HG03060 (cell line): ENCODE data around the gene SYDE1.

Experiments
- ATAC-seq: cut with Tn5 transposase; IDR thresholded peaks from one replicate; pipeline ENCODE4 v1.9.1; 2021; ENCODE audit warnings: low read depth, moderate number of reproducible peaks; ENCODE audit not compliant: unreplicated experiment

SYDE1 gene

DNA sequence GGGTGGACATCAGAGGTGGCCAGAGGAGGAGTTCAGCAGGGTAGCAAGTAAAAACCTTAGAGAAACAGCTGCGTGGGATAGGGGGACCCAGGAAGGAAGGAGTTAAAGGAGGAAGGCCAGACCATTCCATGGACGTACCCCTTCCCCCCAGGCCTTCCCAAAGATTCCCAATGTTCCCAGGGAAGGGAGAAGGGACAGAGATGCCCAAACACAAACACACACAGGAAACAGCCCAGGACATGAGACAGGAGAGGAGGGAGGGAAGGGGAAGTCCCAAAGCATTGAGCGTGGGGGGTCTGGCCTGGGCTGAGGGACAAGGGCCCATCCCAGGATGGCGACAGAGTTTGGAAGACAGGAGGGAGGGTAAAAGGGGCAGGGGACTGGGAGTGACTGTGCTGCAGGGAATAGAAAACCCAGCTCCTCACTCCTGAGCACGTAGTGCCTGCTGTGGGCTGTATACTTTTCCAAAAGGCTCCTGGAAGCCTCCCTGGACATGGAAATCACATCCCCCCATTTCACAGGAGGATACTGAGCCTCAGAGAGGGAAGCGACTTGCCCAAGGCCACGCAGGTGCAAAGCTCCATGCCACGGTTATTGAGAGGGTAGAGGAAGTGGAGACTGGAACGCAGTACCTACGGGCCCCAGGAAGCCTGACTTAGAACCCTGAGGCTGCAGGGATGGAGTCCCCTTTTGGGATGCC lies 1.1 kb downstream of the SYDE1 start:
- ATAC-seq: no peak

GRCh38 chr19:15108845-15109767 lies 1.9 kb downstream of the SYDE1 start:
- ATAC-seq: no peak

DNA sequence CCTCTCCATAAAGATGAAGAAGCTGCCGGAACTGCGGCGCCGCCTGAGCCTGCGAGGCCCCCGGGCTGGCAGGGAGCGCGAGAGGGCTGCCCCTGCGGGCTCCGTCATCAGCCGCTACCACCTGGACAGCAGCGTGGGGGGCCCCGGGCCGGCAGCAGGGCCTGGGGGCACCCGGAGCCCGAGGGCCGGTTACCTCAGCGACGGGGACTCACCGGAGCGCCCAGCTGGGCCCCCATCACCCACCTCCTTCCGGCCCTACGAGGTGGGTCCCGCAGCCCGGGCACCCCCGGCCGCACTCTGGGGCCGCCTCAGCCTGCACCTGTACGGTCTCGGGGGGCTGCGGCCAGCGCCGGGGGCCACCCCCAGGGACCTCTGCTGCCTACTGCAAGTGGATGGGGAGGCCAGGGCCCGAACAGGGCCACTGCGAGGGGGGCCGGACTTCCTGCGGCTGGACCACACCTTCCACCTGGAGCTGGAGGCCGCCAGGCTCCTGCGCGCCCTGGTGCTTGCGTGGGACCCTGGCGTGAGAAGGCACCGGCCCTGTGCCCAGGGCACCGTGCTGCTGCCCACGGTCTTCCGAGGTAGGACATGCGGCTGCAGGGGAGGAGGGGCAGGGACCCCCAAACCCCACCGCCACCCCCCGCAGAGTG lies 2.7 kb downstream of the SYDE1 start:
- ATAC-seq: no peak

- ATAC-seq: no peak
These were observed 3.2 kb downstream of the SYDE1 start for GRCh38 chr19:15110418-15110815.

GRCh38 chr19:15111758-15112157 lies 4.6 kb downstream of the SYDE1 start:
- no peak for ATAC-seq

- no peak for ATAC-seq
These were observed 5.2 kb downstream of the SYDE1 start for GRCh38 chr19:15112385-15112784.

GRCh38 chr19:15113245-15114152 lies 6.3 kb downstream of the SYDE1 start:
- no peak for ATAC-seq

GRCh38 chr19:15114153-15114540 lies 6.9 kb downstream of the SYDE1 start:
- no peak for ATAC-seq

DNA sequence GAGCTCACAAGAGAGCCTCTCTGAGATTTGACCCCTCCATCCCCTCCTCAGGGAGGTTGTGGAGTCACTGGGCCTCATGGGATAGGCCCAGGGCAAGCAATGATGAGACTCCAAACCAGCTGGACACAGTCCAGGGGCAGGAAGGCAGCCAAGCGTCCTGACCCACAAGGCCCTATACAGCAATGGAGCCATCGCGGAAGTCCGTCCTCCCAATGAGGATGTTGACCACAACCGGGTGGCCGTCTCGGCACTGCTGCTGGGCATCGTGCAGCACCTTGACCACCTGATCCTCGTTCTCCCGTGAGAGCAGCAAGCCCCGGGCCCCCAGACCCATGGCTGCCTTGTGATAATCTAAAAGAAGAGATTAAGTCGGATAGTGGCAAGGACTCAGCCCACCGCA lies 7.9 kb downstream of the SYDE1 start:
- no peak for ATAC-seq

DNA sequence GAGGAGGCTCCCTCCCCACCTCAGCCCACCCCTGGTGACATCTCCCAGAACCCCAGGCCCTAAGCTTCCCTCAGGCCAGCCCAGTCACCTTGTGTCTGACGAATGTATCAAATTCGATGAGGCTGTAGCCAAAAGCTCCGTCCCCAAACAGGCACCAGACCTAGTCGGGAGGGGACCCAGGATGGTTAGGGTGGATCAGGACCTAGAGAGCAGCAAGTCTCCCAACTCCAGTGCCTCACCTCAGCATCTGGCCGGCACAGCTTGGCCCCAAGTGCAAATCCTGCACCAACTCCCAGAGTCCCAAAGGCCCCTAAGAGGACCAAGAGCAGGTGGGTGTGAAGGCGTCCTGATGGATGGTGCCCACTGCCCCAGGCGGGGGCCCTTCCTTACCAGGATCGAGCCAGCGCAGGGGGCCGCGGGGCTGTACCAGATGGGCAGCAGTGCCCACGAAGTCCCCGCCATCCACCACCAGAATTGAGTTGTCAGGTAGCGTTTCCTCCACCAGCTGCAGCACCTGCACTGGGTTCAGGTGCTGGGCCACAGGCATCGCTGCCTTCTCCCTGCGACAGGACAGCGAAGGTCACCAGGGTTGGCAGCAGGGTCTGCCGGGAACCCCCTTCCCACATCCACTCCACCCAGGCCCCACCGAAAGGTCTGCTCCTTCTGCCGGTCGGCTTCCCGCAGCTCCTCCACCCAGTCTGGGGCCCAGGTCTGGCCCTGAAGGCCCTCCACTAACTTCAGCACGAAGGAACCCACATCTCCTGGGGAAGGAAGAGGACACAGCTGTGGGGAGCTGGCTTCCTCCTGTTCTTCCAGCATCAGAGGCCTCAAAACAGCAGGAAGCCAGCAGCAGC lies 8.8 kb downstream of the SYDE1 start:
- ATAC-seq: no peak

GRCh38 chr19:15116856-15117255 lies 9.7 kb downstream of the SYDE1 start:
- no peak for ATAC-seq

DNA sequence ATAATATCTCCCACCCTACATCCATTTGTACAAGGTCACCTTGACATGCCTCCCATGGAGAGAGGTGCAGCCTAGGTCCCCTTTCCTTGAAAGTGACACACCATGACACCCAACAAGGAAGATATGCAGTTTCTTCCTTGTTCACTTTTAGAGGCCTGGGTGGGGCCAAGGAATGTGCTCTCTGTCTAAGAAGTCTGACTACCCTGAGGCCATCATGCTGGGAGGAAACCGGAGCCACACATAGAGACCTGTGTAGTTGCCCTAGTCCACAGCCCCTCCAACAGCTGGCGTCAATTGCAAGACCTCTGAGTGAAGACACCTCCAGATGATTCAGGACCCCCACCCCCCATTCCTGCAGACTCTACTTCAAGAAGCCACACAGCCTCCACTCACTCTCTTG lies 11.0 kb downstream of the SYDE1 start:
- ATAC-seq: no peak

- ATAC-seq: no peak
These were observed 11.7 kb downstream of the SYDE1 start for GRCh38 chr19:15118789-15119494.

- ATAC-seq: no peak
These were observed 13.2 kb downstream of the SYDE1 start for GRCh38 chr19:15120135-15121026.

GRCh38 chr19:15122331-15123030 lies 15.3 kb downstream of the SYDE1 start:
- ATAC-seq: no peak

- no peak for ATAC-seq
These were observed 16.1 kb downstream of the SYDE1 start for GRCh38 chr19:15123031-15123890.
